Gastrocnemius medialis (tissue), 4 donors: ENCODE results near the gene LIN7C. TPM values are rescaled to one million over a fixed set of nuclear protein-coding genes. Genes with fewer than 3 reads are reported as not detected.
A peak's percentile ranks its signal among the peaks of the same experiment; 100 is the strongest.

Source experiments
- ATAC-seq, 2 donors: fragments of 150-250 bp; one replicate each; pipeline ENCODE4 v1.9.1; 2016
- DNase-seq, 2 donors: peaks; one replicate each; pipeline ENCODE4 v3.0.0-alpha.2; 2019
- H3K27ac ChIP-seq, 4 donors: fragments of 200-600 bp; sonication (generic); 1 replicate in 1 of 4; 2 replicates in 3 of 4; pipeline ENCODE4 v1.5.1; 2016 to 2018; ENCODE audit warnings: mild to moderate bottlenecking in 2 of 4, moderate library complexity in 1 of 4
- H3K27me3 ChIP-seq, 3 donors: fragments of 200-600 bp; sonication (generic) in 2 of 3; 1 replicate in 1 of 3; 2 replicates in 2 of 3; pipeline versions ENCODE4 v1.5.1 to v1.6.0; 2016 to 2019; ENCODE audit warnings: mild to moderate bottlenecking in 1 of 3, moderate library complexity in 1 of 3
- H3K36me3 ChIP-seq, 2 donors: fragments of 200-600 bp; sonication (generic) in 1 of 2; one replicate each; pipeline ENCODE4 v1.5.1; 2017 to 2018
- H3K4me1 ChIP-seq, 2 donors: fragments of 200-600 bp; sonication (generic) in 1 of 2; one replicate each; pipeline ENCODE4 v1.5.1; 2016 to 2017; ENCODE audit warnings: mild to moderate bottlenecking in 2 of 2
- H3K4me3 ChIP-seq, 4 donors: fragments of 200-600 bp; sonication (generic) in 3 of 4; 1 replicate in 1 of 4; 2 replicates in 3 of 4; pipeline ENCODE4 v1.5.1; 2016 to 2019; ENCODE audit warnings: mild to moderate bottlenecking in 2 of 4
- H3K9me3 ChIP-seq, 3 donors: fragments of 200-600 bp; sonication (generic) in 2 of 3; 1 replicate in 1 of 3; 2 replicates in 2 of 3; pipeline ENCODE4 v1.5.1; 2016 to 2019
- POLR2A ChIP-seq, 2 donors: fragments of 450-650 bp; IDR thresholded peaks; one replicate each; pipeline ENCODE4 v1.6.1; 2017; ENCODE audit warnings: antibody characterized with exemption in 2 of 2, mild to moderate bottlenecking in 2 of 2, moderate library complexity in 2 of 2
- in situ Hi-C, 4 donors: fragments of 200-750 bp; cut with MboI; loops; one replicate each; pipeline versions ENCODE4 v1.15.0 to v1.8.0; 2017; ENCODE audit warnings: low sequenced_read_pairs in 4 of 4
- intact Hi-C: fragments of 100-400 bp; cut with DNase I; formaldehyde crosslinking; loops from one replicate; pipeline ENCODE4 v1.15.1; 2023; ENCODE audit warnings: low total_unique reads
- total RNA-seq, 4 donors: library from RNA; depleted of rRNA; stranded (reverse); fragments of >200 nt; gene quantifications; one replicate each; pipeline versions ENCODE4 v1.1.0 to v1.2.3, GENCODE V29; 2016
- TF ChIP-seq, protein P1 (sequence below), 5 experiments: fragments of 450-650 bp in 3 of 5; fragments of 200-600 bp in 2 of 5; sonication (generic) in 2 of 5; IDR thresholded peaks in 4 of 5; conservative IDR thresholded peaks in 1 of 5; 1 replicate in 4 of 5; 2 replicates in 1 of 5; pipeline ENCODE4 v1.5.1; 2016 to 2019; ENCODE audit warnings: antibody characterized with exemption in 5 of 5, mild to moderate bottlenecking in 3 of 5, moderate library complexity in 3 of 5

The LIN7C gene, protein sequence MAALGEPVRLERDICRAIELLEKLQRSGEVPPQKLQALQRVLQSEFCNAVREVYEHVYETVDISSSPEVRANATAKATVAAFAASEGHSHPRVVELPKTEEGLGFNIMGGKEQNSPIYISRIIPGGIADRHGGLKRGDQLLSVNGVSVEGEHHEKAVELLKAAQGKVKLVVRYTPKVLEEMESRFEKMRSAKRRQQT
- total RNA-seq: 10 to 100 TPM; 10.6 to 22.8 (median 13.8) TPM

DNA sequence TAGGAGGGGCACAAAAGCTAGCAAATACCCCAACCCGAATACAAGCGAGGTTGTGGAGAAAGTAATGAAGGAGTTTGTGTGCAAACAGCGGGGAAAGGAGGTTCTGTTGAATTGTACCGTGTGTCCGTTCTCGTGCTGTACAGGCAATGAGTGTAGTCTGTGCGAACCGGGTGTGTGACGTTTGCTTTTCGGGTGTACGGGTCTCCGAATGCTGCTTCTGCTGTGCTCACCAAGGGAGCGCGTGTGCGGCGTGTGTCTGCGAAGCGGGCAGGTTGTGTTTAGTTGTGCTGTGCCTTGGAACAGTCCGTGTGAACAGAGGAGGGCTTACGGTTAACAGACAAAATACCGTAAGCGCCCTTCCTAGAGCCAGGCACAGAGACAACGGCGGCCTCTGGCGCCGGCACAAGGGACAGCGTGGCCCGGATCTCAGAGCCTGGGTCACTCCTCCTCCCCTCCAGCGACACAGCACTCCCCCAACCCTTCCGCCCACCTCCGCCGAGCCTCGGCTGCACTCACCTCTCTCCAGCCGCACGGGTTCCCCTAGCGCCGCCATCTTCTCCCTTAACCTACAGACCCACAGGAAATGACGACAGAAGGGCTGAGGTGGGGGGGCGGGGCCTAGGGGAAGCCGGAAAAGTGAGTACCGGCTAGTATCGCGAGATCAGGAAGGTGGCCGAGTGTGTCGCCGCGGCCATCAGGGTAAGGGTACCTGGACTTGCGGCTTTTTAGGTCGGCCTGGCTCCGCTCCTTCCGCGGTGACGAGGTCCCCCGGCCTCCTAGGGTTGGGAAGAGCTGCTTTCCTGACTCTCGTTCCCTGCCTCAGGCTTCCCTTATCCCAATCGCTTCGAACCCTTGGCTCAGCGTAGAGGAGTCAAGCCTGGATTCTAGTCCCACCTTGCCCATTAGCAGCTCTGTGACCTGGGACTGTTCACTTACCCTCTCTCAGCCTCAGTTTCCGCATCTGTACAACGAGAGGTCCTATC lies at the start of gene LIN7C:
Gene LIN7C (minus strand): TSS at position 570 of the 983 bp plus-strand sequence. CDS start 17 bp downstream, at position 553.
- no peaks in the 10 kb centered on the region for H3K9me3 ChIP-seq
- H3K27me3 ChIP-seq: no peaks in the 10 kb centered on the region
- H3K4me1 ChIP-seq: peaks cover 32% of the 10 kb centered on the region in 2 donors
- ATAC-seq (peak; percentile 99), DNase-seq (peak; percentile 95 to 96)
- TF ChIP-seq, protein P1, sequence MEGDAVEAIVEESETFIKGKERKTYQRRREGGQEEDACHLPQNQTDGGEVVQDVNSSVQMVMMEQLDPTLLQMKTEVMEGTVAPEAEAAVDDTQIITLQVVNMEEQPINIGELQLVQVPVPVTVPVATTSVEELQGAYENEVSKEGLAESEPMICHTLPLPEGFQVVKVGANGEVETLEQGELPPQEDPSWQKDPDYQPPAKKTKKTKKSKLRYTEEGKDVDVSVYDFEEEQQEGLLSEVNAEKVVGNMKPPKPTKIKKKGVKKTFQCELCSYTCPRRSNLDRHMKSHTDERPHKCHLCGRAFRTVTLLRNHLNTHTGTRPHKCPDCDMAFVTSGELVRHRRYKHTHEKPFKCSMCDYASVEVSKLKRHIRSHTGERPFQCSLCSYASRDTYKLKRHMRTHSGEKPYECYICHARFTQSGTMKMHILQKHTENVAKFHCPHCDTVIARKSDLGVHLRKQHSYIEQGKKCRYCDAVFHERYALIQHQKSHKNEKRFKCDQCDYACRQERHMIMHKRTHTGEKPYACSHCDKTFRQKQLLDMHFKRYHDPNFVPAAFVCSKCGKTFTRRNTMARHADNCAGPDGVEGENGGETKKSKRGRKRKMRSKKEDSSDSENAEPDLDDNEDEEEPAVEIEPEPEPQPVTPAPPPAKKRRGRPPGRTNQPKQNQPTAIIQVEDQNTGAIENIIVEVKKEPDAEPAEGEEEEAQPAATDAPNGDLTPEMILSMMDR (IDR thresholded peaks at IDR 0.05 in 4 of 5, conservative IDR thresholded peaks at IDR 0.05 in 1 of 5): no peak
- TF ChIP-seq POLR2A (IDR thresholded peaks at IDR 0.05): peak; percentile 87 to 88
- H3K36me3 ChIP-seq: peaks cover 0 to 3% of the 10 kb centered on the region in 2 donors
- H3K27ac ChIP-seq: peak within 1 kb of the TSS; percentile 93 to 97 (median 94)
- in situ Hi-C loops: loop anchor here in 1 of 4 donors (25.0 kb wide), 1 partner anchor 606 kb away; the partner anchor contains the start of genes KIF18A and METTL15
- intact Hi-C loops: loop anchor here (1.0 to 5.0 kb wide), 2 partner anchors 34 to 602 kb away; partner anchors contain the start of genes KIF18A, LGR4 and METTL15
- H3K4me3 ChIP-seq: peak within 1 kb of the TSS; percentile 84 to 99 (median 94)

DNA sequence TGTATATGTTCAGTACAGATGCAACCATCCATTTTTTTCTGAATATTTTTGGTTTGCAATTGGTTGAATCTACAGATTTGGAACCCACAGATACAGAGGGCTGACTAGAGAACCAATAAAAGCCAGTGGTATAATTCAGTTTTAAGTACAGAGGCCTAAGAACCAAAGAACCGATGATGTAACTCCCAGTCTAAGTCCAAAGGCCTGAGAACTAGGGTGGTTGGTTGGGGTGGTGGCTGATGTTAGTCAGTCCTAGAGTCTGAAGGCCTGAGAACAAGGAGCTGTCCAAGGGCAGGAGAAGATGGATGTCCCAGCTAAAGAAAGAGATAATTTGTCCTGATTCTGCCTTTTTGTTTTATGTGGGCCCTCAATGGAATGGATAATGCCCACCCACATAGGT lies 48.7 kb upstream of the LIN7C start:
- Histone ChIP-seq H3K4me3 (no peak overlapping the region), H3K27me3 (no peaks in the 10 kb centered on the region), H3K27ac (no peak overlapping the region), H3K4me1 (peaks cover 0 to 9% of the 10 kb centered on the region in 2 donors), H3K36me3 (no peaks in the 10 kb centered on the region), H3K9me3 (no peaks in the 10 kb centered on the region)
- DNase-seq (no peak), ATAC-seq (no peak)
- TF ChIP-seq, protein P1 (IDR thresholded peaks at IDR 0.05 in 4 of 5, conservative IDR thresholded peaks at IDR 0.05 in 1 of 5): no peak
- TF ChIP-seq POLR2A (IDR thresholded peaks at IDR 0.05): no peak
- in situ Hi-C loops (no loop called here), intact Hi-C loops (no loop called here)

DNA sequence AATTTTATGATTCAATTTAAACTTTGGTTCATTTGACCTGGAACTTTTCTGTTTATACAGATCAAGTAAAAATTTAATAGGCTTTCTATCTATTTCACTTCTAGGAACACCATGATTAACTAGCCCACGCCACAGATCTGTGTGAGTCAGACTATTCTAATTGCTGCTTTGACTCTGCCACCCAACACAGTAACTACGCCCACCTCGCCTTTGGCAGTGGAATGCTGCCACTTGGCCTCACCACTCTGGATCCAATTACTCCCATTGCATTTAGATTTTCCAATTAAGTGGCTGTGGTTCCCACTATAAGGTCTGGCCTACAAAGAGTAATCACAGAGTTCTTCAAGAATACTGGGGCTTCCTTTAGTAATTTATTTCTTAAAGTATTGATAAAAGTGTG lies 46.6 kb upstream of the LIN7C start:
- no peak for ATAC-seq
- no peak overlapping the region for H3K27ac ChIP-seq
- TF ChIP-seq POLR2A (IDR thresholded peaks at IDR 0.05): no peak
- TF ChIP-seq, protein P1 (IDR thresholded peaks at IDR 0.05 in 4 of 5, conservative IDR thresholded peaks at IDR 0.05 in 1 of 5): no peak
- peaks cover 0 to 9% of the 10 kb centered on the region in 2 donors for H3K4me1 ChIP-seq
- H3K9me3 ChIP-seq: no peaks in the 10 kb centered on the region
- DNase-seq: no peak
- H3K27me3 ChIP-seq: no peaks in the 10 kb centered on the region
- intact Hi-C loops (no loop called here), in situ Hi-C loops (no loop called here)
- no peaks in the 10 kb centered on the region for H3K36me3 ChIP-seq
- no peak overlapping the region for H3K4me3 ChIP-seq

DNA sequence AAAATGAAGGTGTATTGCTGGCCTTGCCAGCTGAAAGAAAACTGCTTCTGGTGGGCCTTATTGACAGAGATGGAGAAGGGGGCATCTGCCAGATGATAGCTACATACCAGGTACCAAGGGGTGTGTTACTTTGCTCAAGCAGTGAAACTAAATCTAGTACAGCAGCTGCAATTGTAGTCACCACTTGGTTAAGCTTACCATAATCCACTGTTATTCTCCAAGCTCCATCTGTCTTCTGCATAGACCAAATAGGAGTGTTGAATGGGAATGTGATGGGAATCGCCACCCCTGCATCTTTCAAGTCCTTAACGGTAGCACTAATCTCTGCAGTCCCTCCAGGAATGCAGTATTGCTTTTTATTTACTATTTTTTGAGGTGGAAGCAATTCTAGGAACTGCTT lies 45.8 kb upstream of the LIN7C start:
- H3K27me3 ChIP-seq: no peaks in the 10 kb centered on the region
- H3K9me3 ChIP-seq: no peaks in the 10 kb centered on the region
- ATAC-seq (no peak), DNase-seq (no peak)
- H3K36me3 ChIP-seq: no peaks in the 10 kb centered on the region
- in situ Hi-C loops (no loop called here), intact Hi-C loops (no loop called here)
- H3K27ac ChIP-seq: no peak overlapping the region
- H3K4me1 ChIP-seq: peaks cover 0 to 9% of the 10 kb centered on the region in 2 donors
- TF ChIP-seq, protein P1 (IDR thresholded peaks at IDR 0.05 in 4 of 5, conservative IDR thresholded peaks at IDR 0.05 in 1 of 5): no peak
- TF ChIP-seq POLR2A (IDR thresholded peaks at IDR 0.05): no peak
- H3K4me3 ChIP-seq: no peak overlapping the region
